DOHH2 (cell line): ENCODE measurements around the gene TRIP6.

Source experiments
- EZH2phosphoT487 ChIP-seq: fragments of 200-600 bp; sonication (generic); IDR thresholded peaks from 2 replicates; pipeline ENCODE4 v1.6.1; 2017; ENCODE audit warnings: borderline replicate concordance, mild to moderate bottlenecking, antibody characterized with exemption, low read length, moderate library complexity, mixed read lengths
- TF ChIP-seq, protein P1 (sequence below): fragments of 200-600 bp; sonication (generic); IDR thresholded peaks from one replicate; pipeline ENCODE4 v1.5.1; 2014; ENCODE audit warnings: antibody characterized with exemption, mild to moderate bottlenecking, low read depth, low read length; ENCODE audit not compliant: poor library complexity, severe bottlenecking

DNA sequence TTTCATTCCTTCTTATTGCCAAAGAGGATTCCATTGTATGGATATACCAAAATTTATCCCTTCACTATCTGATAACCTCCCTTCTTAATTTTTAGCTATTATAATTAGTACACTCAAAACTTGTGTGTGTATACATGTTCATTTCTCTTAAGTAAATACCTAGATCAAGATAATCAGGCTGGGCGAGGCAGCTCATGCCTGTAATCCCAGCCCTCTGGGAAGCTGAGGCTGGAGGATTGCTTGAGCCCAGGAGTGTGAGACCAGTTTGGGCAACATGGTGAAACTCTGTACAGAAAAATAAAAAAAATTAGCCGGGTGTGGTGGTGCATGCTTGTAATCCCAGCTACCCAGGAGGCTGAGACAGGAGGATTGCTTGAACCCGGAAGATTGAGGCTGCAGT, 44.3 kb downstream of the TRIP6 start:
- TF ChIP-seq, protein P1, sequence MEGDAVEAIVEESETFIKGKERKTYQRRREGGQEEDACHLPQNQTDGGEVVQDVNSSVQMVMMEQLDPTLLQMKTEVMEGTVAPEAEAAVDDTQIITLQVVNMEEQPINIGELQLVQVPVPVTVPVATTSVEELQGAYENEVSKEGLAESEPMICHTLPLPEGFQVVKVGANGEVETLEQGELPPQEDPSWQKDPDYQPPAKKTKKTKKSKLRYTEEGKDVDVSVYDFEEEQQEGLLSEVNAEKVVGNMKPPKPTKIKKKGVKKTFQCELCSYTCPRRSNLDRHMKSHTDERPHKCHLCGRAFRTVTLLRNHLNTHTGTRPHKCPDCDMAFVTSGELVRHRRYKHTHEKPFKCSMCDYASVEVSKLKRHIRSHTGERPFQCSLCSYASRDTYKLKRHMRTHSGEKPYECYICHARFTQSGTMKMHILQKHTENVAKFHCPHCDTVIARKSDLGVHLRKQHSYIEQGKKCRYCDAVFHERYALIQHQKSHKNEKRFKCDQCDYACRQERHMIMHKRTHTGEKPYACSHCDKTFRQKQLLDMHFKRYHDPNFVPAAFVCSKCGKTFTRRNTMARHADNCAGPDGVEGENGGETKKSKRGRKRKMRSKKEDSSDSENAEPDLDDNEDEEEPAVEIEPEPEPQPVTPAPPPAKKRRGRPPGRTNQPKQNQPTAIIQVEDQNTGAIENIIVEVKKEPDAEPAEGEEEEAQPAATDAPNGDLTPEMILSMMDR, result no peak
- no peak for TF ChIP-seq EZH2phosphoT487
